ENCODE measurements around the gene STAU1.

Gene STAU1

GRCh38 chr20:49149281-49150045, 38.7 kb downstream of the STAU1 start:
- Histone ChIP-seq H3K4me3 (ENCODE audit: low read depth in 1 of 2, low read length in 1 of 2) (no peak overlapping the region), H3K27ac (no peak overlapping the region), H3K4me1 (ENCODE audit: control insufficient read depth in 1 of 2, insufficient read depth in 1 of 2, low read depth in 1 of 2, low read length in 1 of 2) (no peaks in the 10 kb centered on the region), H3K9me3 (no peaks in the 10 kb centered on the region), H3K27me3 (no peaks in the 10 kb centered on the region), H3K36me3 (peaks cover 70% of the 10 kb centered on the region)
- TF ChIP-seq CTCF (IDR thresholded peaks at IDR 0.05): no peak

GRCh38 chr20:49148601-49149000, 39.5 kb downstream of the STAU1 start:
- peaks cover 78% of the 10 kb centered on the region for H3K36me3 ChIP-seq
- no peak for TF ChIP-seq CTCF (IDR thresholded peaks at IDR 0.05)
- no peak overlapping the region for H3K4me3 ChIP-seq (ENCODE audit: low read depth in 1 of 2, low read length in 1 of 2)
- H3K9me3 ChIP-seq: no peaks in the 10 kb centered on the region
- no peaks in the 10 kb centered on the region for H3K27me3 ChIP-seq
- no peaks in the 10 kb centered on the region for H3K4me1 ChIP-seq (ENCODE audit: control insufficient read depth in 1 of 2, insufficient read depth in 1 of 2, low read depth in 1 of 2, low read length in 1 of 2)
- no peak overlapping the region for H3K27ac ChIP-seq

GRCh38 chr20:49147296-49147695, 40.8 kb downstream of the STAU1 start:
- Histone ChIP-seq H3K4me3 (ENCODE audit: low read depth in 1 of 2, low read length in 1 of 2) (no peak overlapping the region), H3K27ac (no peak overlapping the region), H3K9me3 (no peaks in the 10 kb centered on the region), H3K27me3 (no peaks in the 10 kb centered on the region), H3K4me1 (ENCODE audit: control insufficient read depth in 1 of 2, insufficient read depth in 1 of 2, low read depth in 1 of 2, low read length in 1 of 2) (no peaks in the 10 kb centered on the region), H3K36me3 (peaks cover 79% of the 10 kb centered on the region)
- TF ChIP-seq CTCF (IDR thresholded peaks at IDR 0.05): no peak

GRCh38 chr20:49146442-49147225, 41.5 kb downstream of the STAU1 start:
- H3K27me3 ChIP-seq: no peaks in the 10 kb centered on the region
- H3K4me3 ChIP-seq (ENCODE audit: low read depth in 1 of 2, low read length in 1 of 2): no peak overlapping the region
- H3K4me1 ChIP-seq (ENCODE audit: control insufficient read depth in 1 of 2, insufficient read depth in 1 of 2, low read depth in 1 of 2, low read length in 1 of 2): no peaks in the 10 kb centered on the region
- H3K27ac ChIP-seq: no peak overlapping the region
- H3K9me3 ChIP-seq: no peaks in the 10 kb centered on the region
- peaks cover 76% of the 10 kb centered on the region for H3K36me3 ChIP-seq
- TF ChIP-seq CTCF (IDR thresholded peaks at IDR 0.05): no peak

- Histone ChIP-seq H3K36me3 (peaks cover 41% of the 10 kb centered on the region), H3K4me1 (ENCODE audit: control insufficient read depth in 1 of 2, insufficient read depth in 1 of 2, low read depth in 1 of 2, low read length in 1 of 2) (no peaks in the 10 kb centered on the region), H3K4me3 (ENCODE audit: low read depth in 1 of 2, low read length in 1 of 2) (no peak overlapping the region), H3K9me3 (no peaks in the 10 kb centered on the region), H3K27me3 (no peaks in the 10 kb centered on the region), H3K27ac (no peak overlapping the region)
- TF ChIP-seq CTCF (IDR thresholded peaks at IDR 0.05): no peak
Observed at GRCh38 chr20:49140834-49141233, 47.3 kb downstream of the STAU1 start.

Data from neutrophil (primary cell).